Measurements from ENCODE around the gene OSTM1. TPM values are rescaled to one million over a fixed set of nuclear protein-coding genes. Genes with fewer than 3 reads are reported as not detected.

The OSTM1 gene
- polyA plus RNA-seq, 1 experiment, result 35.2 TPM

- no peak for TF ChIP-seq CTCF (IDR thresholded peaks at IDR 0.05; ENCODE audit: low read depth, low read length)
- Histone ChIP-seq H3K27ac (ENCODE audit: low read depth, low read length) (no peak overlapping the region), H3K4me3 (ENCODE audit: low read depth, low read length) (no peak overlapping the region), H3K9me3 (ENCODE audit: control insufficient read depth, insufficient read depth, low read length) (no peaks in the 10 kb centered on the region), H3K27me3 (ENCODE audit: control insufficient read depth, insufficient read depth, low read length) (peaks cover 27% of the 10 kb centered on the region)
- DNase-seq (ENCODE audit: low read depth, low spot score), result no peak
- ChIA-PET CTCF (interaction anchor here (9.1 kb wide), 1 partner anchor 384 kb away, joined by 98 read pairs; no protein-coding TSS in a partner anchor), POLR2A (no interaction called here)
Observed at GRCh38 chr6:108108374-108108773, 33.8 kb upstream of the OSTM1 start.

GRCh38 chr6:108107102-108107501 is 32.6 kb upstream of the OSTM1 start:
- peaks cover 14% of the 10 kb centered on the region for H3K27me3 ChIP-seq (ENCODE audit: control insufficient read depth, insufficient read depth, low read length)
- no peak overlapping the region for H3K4me3 ChIP-seq (ENCODE audit: low read depth, low read length)
- TF ChIP-seq CTCF (IDR thresholded peaks at IDR 0.05; ENCODE audit: low read depth, low read length), result no peak
- no peak for DNase-seq (ENCODE audit: low read depth, low spot score)
- no peak overlapping the region for H3K27ac ChIP-seq (ENCODE audit: low read depth, low read length)
- ChIA-PET CTCF (interaction anchor here (9.1 kb wide), 1 partner anchor 385 kb away, joined by 98 read pairs; no protein-coding TSS in a partner anchor), POLR2A (no interaction called here)
- H3K9me3 ChIP-seq (ENCODE audit: control insufficient read depth, insufficient read depth, low read length), result no peaks in the 10 kb centered on the region

GRCh38 chr6:108106694-108107093 is 32.2 kb upstream of the OSTM1 start:
- Histone ChIP-seq H3K27ac (ENCODE audit: low read depth, low read length) (no peak overlapping the region), H3K9me3 (ENCODE audit: control insufficient read depth, insufficient read depth, low read length) (no peaks in the 10 kb centered on the region), H3K27me3 (ENCODE audit: control insufficient read depth, insufficient read depth, low read length) (peaks cover 14% of the 10 kb centered on the region), H3K4me3 (ENCODE audit: low read depth, low read length) (no peak overlapping the region)
- POLR2A ChIA-PET, result no interaction called here
- CTCF ChIA-PET, result interaction anchor here (9.1 kb wide), 1 partner anchor 386 kb away, joined by 98 read pairs; no protein-coding TSS in a partner anchor
- no peak for DNase-seq (ENCODE audit: low read depth, low spot score)
- TF ChIP-seq CTCF (IDR thresholded peaks at IDR 0.05; ENCODE audit: low read depth, low read length), result no peak

- POLR2A ChIA-PET, result no interaction called here
- CTCF ChIA-PET, result no interaction called here
- no peak overlapping the region for H3K27ac ChIP-seq (ENCODE audit: low read depth, low read length)
Observed at GRCh38 chr6:108106261-108106660, 31.7 kb upstream of the OSTM1 start.

GRCh38 chr6:108105571-108105970 is 31.0 kb upstream of the OSTM1 start:
- Histone ChIP-seq H3K27ac (ENCODE audit: low read depth, low read length) (no peak overlapping the region), H3K9me3 (ENCODE audit: control insufficient read depth, insufficient read depth, low read length) (no peaks in the 10 kb centered on the region), H3K27me3 (ENCODE audit: control insufficient read depth, insufficient read depth, low read length) (peaks cover 17% of the 10 kb centered on the region), H3K4me3 (ENCODE audit: low read depth, low read length) (no peak overlapping the region)
- DNase-seq (ENCODE audit: low read depth, low spot score), result no peak
- ChIA-PET POLR2A (no interaction called here), CTCF (interaction anchor here (1.0 kb wide), 1 partner anchor 386 kb away, joined by 8 read pairs; no protein-coding TSS in a partner anchor)
- no peak for TF ChIP-seq CTCF (IDR thresholded peaks at IDR 0.05; ENCODE audit: low read depth, low read length)

More at GRCh38 chr6:108106261-108106660, 31.7 kb upstream of the OSTM1 start:
- no peak for DNase-seq (ENCODE audit: low read depth, low spot score)
- Histone ChIP-seq H3K27me3 (ENCODE audit: control insufficient read depth, insufficient read depth, low read length) (peaks cover 14% of the 10 kb centered on the region), H3K4me3 (ENCODE audit: low read depth, low read length) (no peak overlapping the region), H3K9me3 (ENCODE audit: control insufficient read depth, insufficient read depth, low read length) (no peaks in the 10 kb centered on the region)
- no peak for TF ChIP-seq CTCF (IDR thresholded peaks at IDR 0.05; ENCODE audit: low read depth, low read length)
